Measurements from ENCODE around the gene CCDC73.

Gene CCDC73

DNA sequence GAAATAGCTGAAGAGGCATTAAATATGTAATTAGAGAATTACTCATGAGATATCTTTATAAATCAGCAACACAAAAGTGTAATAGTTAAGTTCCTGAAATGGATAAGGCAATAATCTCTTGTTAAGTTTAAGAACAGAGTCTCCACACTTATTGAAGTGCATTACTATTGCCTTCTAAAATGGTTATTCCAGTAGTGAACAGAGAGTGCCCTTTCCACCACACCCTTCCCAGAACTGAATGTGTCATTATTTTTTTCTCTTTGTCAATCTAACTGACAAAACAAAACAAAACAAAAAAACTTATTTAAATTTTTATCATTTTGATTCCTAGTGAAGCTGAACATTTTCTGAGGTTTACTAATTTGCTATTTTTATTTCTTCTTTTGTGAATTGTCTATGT, 26.0 kb upstream of the CCDC73 start:
- H3K4me1 Mint-ChIP-seq: no peaks in the 10 kb centered on the region
- TF ChIP-seq CTCF (IDR thresholded peaks at IDR 0.05): no peak
- DNase-seq: no peak
- no peak overlapping the region for H3K4me3 Mint-ChIP-seq
- H3K9me3 Mint-ChIP-seq: peaks cover 6% of the 10 kb centered on the region
- H3K36me3 Mint-ChIP-seq (ENCODE audit: low read depth): no peaks in the 10 kb centered on the region
- peaks cover 19% of the 10 kb centered on the region for H3K27me3 Mint-ChIP-seq (ENCODE audit: low read depth, poor library complexity)
- no peak overlapping the region for H3K27ac Mint-ChIP-seq

DNA sequence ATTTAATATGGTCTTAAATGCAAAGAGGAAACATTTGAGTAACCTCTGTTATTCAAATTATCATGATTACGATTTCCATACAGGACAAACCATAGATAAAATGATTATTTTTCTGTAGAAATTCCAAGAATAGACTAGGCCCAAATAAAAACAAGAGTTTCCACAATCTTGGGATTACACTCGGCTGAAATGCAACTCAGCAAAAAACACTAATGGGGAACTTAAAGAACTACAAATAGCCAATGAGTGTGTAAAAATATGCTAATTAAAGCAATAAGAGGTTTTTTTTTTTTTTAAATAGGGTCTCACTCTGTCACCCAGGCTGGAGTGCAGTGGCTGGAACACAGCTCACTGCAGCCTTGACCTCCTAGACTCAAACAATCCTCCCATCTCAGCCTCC, 24.7 kb upstream of the CCDC73 start:
- TF ChIP-seq CTCF (IDR thresholded peaks at IDR 0.05): no peak
- DNase-seq: no peak
- Mint-ChIP-seq H3K27me3 (ENCODE audit: low read depth, poor library complexity) (peaks cover 14% of the 10 kb centered on the region), H3K4me1 (no peaks in the 10 kb centered on the region), H3K36me3 (ENCODE audit: low read depth) (no peaks in the 10 kb centered on the region), H3K27ac (no peak overlapping the region), H3K4me3 (no peak overlapping the region), H3K9me3 (peaks cover 6% of the 10 kb centered on the region)

DNA sequence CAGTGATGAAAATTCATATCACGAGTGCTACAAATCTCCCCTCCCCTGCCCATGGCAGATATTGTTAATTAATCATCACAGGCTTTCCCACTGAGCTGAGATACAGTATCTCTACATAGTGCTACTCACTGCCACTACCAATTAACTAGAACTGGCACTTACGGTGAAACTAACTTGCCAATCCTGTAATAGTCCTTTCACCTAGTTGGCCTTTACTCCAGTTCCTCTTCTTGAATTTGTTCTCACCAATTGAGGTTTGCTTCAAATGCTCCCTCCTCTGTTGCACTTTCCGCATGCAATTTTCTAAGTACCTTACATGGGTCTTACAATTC, 23.4 kb upstream of the CCDC73 start:
- Mint-ChIP-seq H3K27ac (no peak overlapping the region), H3K27me3 (ENCODE audit: low read depth, poor library complexity) (peaks cover 14% of the 10 kb centered on the region), H3K4me1 (no peaks in the 10 kb centered on the region), H3K4me3 (no peak overlapping the region), H3K9me3 (peaks cover 5% of the 10 kb centered on the region), H3K36me3 (ENCODE audit: low read depth) (no peaks in the 10 kb centered on the region)
- no peak for DNase-seq
- no peak for TF ChIP-seq CTCF (IDR thresholded peaks at IDR 0.05)

GRCh38 chr11:32817181-32817851, 22.9 kb upstream of the CCDC73 start:
- Mint-ChIP-seq H3K9me3 (no peaks in the 10 kb centered on the region), H3K4me3 (no peak overlapping the region), H3K36me3 (ENCODE audit: low read depth) (no peaks in the 10 kb centered on the region), H3K27me3 (ENCODE audit: low read depth, poor library complexity) (peaks cover 14% of the 10 kb centered on the region), H3K4me1 (no peaks in the 10 kb centered on the region), H3K27ac (no peak overlapping the region)
- no peak for TF ChIP-seq CTCF (IDR thresholded peaks at IDR 0.05)
- DNase-seq: no peak

GRCh38 chr11:32809313-32809712, 14.9 kb upstream of the CCDC73 start:
- H3K9me3 Mint-ChIP-seq: no peaks in the 10 kb centered on the region
- DNase-seq: peak; percentile 79
- TF ChIP-seq CTCF (IDR thresholded peaks at IDR 0.05): peak; percentile 83
- no peak overlapping the region for H3K27ac Mint-ChIP-seq
- no peaks in the 10 kb centered on the region for H3K36me3 Mint-ChIP-seq (ENCODE audit: low read depth)
- H3K4me3 Mint-ChIP-seq: no peak overlapping the region
- H3K27me3 Mint-ChIP-seq (ENCODE audit: low read depth, poor library complexity): peaks cover 2% of the 10 kb centered on the region
- H3K4me1 Mint-ChIP-seq: no peaks in the 10 kb centered on the region

DNA sequence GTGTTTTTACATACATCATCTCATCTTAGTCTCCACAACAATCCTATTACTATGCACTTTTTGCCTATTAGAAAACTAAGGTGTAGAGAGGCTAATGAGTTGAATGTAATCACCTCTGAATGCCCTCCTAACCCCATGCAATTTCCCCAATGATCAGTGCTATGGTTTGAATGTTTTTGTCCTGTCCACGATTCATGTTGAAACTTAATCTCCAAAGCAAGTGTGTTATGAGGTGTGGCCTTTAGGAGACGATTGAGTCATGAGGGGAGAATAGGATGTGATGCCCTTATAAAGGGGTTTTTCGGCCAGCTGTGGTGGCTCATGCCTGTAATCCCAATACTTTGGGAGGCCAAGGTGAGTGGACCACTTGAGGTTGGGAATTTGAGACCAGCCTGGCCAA, 2.0 kb upstream of the CCDC73 start:
- H3K4me3 Mint-ChIP-seq: no peak overlapping the region
- H3K9me3 Mint-ChIP-seq: no peaks in the 10 kb centered on the region
- DNase-seq: no peak
- H3K27ac Mint-ChIP-seq: no peak overlapping the region
- H3K36me3 Mint-ChIP-seq (ENCODE audit: low read depth): no peaks in the 10 kb centered on the region
- TF ChIP-seq CTCF (IDR thresholded peaks at IDR 0.05): no peak
- H3K4me1 Mint-ChIP-seq: peaks cover 13% of the 10 kb centered on the region
- peaks cover 7% of the 10 kb centered on the region for H3K27me3 Mint-ChIP-seq (ENCODE audit: low read depth, poor library complexity)
